ENCODE results near the gene UGT2B28.
"Not testable (repeated sequence)": the region's sequence is repeated elsewhere in the genome, so short reads cannot be mapped to it uniquely, and the experiment has no call there.

The UGT2B28 gene

GRCh38 chr4:69280081-69280480 lies at the start of gene UGT2B28:
UGT2B28 (plus strand) TSS chr4:69280475; CDS start chr4:69280501, 26 bp downstream.
- not testable (repeated sequence) for H3K27ac ChIP-seq (ENCODE audit: low read length); H3K36me3 ChIP-seq (ENCODE audit: control insufficient read depth in 2 of 2, insufficient read depth in 2 of 2, low read length in 2 of 2); H3K9ac ChIP-seq (ENCODE audit: low read length in 2 of 2); H3K27me3 ChIP-seq (ENCODE audit: control insufficient read depth in 1 of 2, insufficient read depth in 2 of 2, low read length in 2 of 2); H3K9me3 ChIP-seq (ENCODE audit: control insufficient read depth in 2 of 2, low read length in 2 of 2); H3K4me1 ChIP-seq (ENCODE audit: control insufficient read depth, insufficient read depth, low read length); H3K4me3 ChIP-seq (ENCODE audit: low read length in 2 of 2)

- Histone ChIP-seq H3K36me3 (ENCODE audit: control insufficient read depth in 2 of 2, insufficient read depth in 2 of 2, low read length in 2 of 2) (no peaks in the 10 kb centered on the region), H3K4me1 (ENCODE audit: control insufficient read depth, insufficient read depth, low read length) (no peaks in the 10 kb centered on the region), H3K9ac (ENCODE audit: low read length in 2 of 2) (no peak overlapping the region), H3K27ac (ENCODE audit: low read length) (no peak overlapping the region), H3K27me3 (ENCODE audit: control insufficient read depth in 1 of 2, insufficient read depth in 2 of 2, low read length in 2 of 2) (no peaks in the 10 kb centered on the region), H3K4me3 (ENCODE audit: low read length in 2 of 2) (no peak overlapping the region), H3K9me3 (ENCODE audit: control insufficient read depth in 2 of 2, low read length in 2 of 2) (no peaks in the 10 kb centered on the region)
Measured at GRCh38 chr4:69239092-69239491, 41.2 kb upstream of the UGT2B28 start.

- Histone ChIP-seq H3K4me1 (ENCODE audit: control insufficient read depth, insufficient read depth, low read length) (no peaks in the 10 kb centered on the region), H3K36me3 (ENCODE audit: control insufficient read depth in 2 of 2, insufficient read depth in 2 of 2, low read length in 2 of 2) (no peaks in the 10 kb centered on the region), H3K4me3 (ENCODE audit: low read length in 2 of 2) (no peak overlapping the region), H3K27ac (ENCODE audit: low read length) (no peak overlapping the region), H3K9ac (ENCODE audit: low read length in 2 of 2) (no peak overlapping the region), H3K27me3 (ENCODE audit: control insufficient read depth in 1 of 2, insufficient read depth in 2 of 2, low read length in 2 of 2) (no peaks in the 10 kb centered on the region), H3K9me3 (ENCODE audit: control insufficient read depth in 2 of 2, low read length in 2 of 2) (no peaks in the 10 kb centered on the region)
Measured at GRCh38 chr4:69239557-69240168, 40.6 kb upstream of the UGT2B28 start.

GRCh38 chr4:69240787-69241186 lies 39.5 kb upstream of the UGT2B28 start:
- H3K9ac ChIP-seq (ENCODE audit: low read length in 2 of 2); H3K27me3 ChIP-seq (ENCODE audit: control insufficient read depth in 1 of 2, insufficient read depth in 2 of 2, low read length in 2 of 2); H3K4me1 ChIP-seq (ENCODE audit: control insufficient read depth, insufficient read depth, low read length); H3K4me3 ChIP-seq (ENCODE audit: low read length in 2 of 2); H3K27ac ChIP-seq (ENCODE audit: low read length); H3K36me3 ChIP-seq (ENCODE audit: control insufficient read depth in 2 of 2, insufficient read depth in 2 of 2, low read length in 2 of 2); H3K9me3 ChIP-seq (ENCODE audit: control insufficient read depth in 2 of 2, low read length in 2 of 2): not testable (repeated sequence)

GRCh38 chr4:69241746-69242145 lies 38.5 kb upstream of the UGT2B28 start:
- H3K36me3 ChIP-seq (ENCODE audit: control insufficient read depth in 2 of 2, insufficient read depth in 2 of 2, low read length in 2 of 2); H3K9me3 ChIP-seq (ENCODE audit: control insufficient read depth in 2 of 2, low read length in 2 of 2); H3K9ac ChIP-seq (ENCODE audit: low read length in 2 of 2); H3K4me3 ChIP-seq (ENCODE audit: low read length in 2 of 2); H3K27ac ChIP-seq (ENCODE audit: low read length); H3K4me1 ChIP-seq (ENCODE audit: control insufficient read depth, insufficient read depth, low read length); H3K27me3 ChIP-seq (ENCODE audit: control insufficient read depth in 1 of 2, insufficient read depth in 2 of 2, low read length in 2 of 2): not testable (repeated sequence)

GRCh38 chr4:69242562-69243240 lies 37.6 kb upstream of the UGT2B28 start:
- not testable (repeated sequence) for H3K36me3 ChIP-seq (ENCODE audit: control insufficient read depth in 2 of 2, insufficient read depth in 2 of 2, low read length in 2 of 2); H3K9me3 ChIP-seq (ENCODE audit: control insufficient read depth in 2 of 2, low read length in 2 of 2); H3K4me3 ChIP-seq (ENCODE audit: low read length in 2 of 2); H3K27me3 ChIP-seq (ENCODE audit: control insufficient read depth in 1 of 2, insufficient read depth in 2 of 2, low read length in 2 of 2); H3K9ac ChIP-seq (ENCODE audit: low read length in 2 of 2); H3K27ac ChIP-seq (ENCODE audit: low read length); H3K4me1 ChIP-seq (ENCODE audit: control insufficient read depth, insufficient read depth, low read length)

GRCh38 chr4:69250884-69251283 lies 29.4 kb upstream of the UGT2B28 start:
- H3K4me1 ChIP-seq (ENCODE audit: control insufficient read depth, insufficient read depth, low read length); H3K27me3 ChIP-seq (ENCODE audit: control insufficient read depth in 1 of 2, insufficient read depth in 2 of 2, low read length in 2 of 2); H3K9me3 ChIP-seq (ENCODE audit: control insufficient read depth in 2 of 2, low read length in 2 of 2); H3K9ac ChIP-seq (ENCODE audit: low read length in 2 of 2); H3K27ac ChIP-seq (ENCODE audit: low read length); H3K36me3 ChIP-seq (ENCODE audit: control insufficient read depth in 2 of 2, insufficient read depth in 2 of 2, low read length in 2 of 2); H3K4me3 ChIP-seq (ENCODE audit: low read length in 2 of 2): not testable (repeated sequence)

GRCh38 chr4:69253147-69253772 lies 27.0 kb upstream of the UGT2B28 start:
- not testable (repeated sequence) for H3K36me3 ChIP-seq (ENCODE audit: control insufficient read depth in 2 of 2, insufficient read depth in 2 of 2, low read length in 2 of 2); H3K9me3 ChIP-seq (ENCODE audit: control insufficient read depth in 2 of 2, low read length in 2 of 2); H3K4me1 ChIP-seq (ENCODE audit: control insufficient read depth, insufficient read depth, low read length); H3K9ac ChIP-seq (ENCODE audit: low read length in 2 of 2); H3K4me3 ChIP-seq (ENCODE audit: low read length in 2 of 2); H3K27ac ChIP-seq (ENCODE audit: low read length); H3K27me3 ChIP-seq (ENCODE audit: control insufficient read depth in 1 of 2, insufficient read depth in 2 of 2, low read length in 2 of 2)

- H3K9ac ChIP-seq (ENCODE audit: low read length in 2 of 2); H3K9me3 ChIP-seq (ENCODE audit: control insufficient read depth in 2 of 2, low read length in 2 of 2); H3K36me3 ChIP-seq (ENCODE audit: control insufficient read depth in 2 of 2, insufficient read depth in 2 of 2, low read length in 2 of 2); H3K27me3 ChIP-seq (ENCODE audit: control insufficient read depth in 1 of 2, insufficient read depth in 2 of 2, low read length in 2 of 2); H3K4me3 ChIP-seq (ENCODE audit: low read length in 2 of 2); H3K4me1 ChIP-seq (ENCODE audit: control insufficient read depth, insufficient read depth, low read length); H3K27ac ChIP-seq (ENCODE audit: low read length): not testable (repeated sequence)
Measured at GRCh38 chr4:69268612-69269011, 11.7 kb upstream of the UGT2B28 start.

- not testable (repeated sequence) for H3K9ac ChIP-seq (ENCODE audit: low read length in 2 of 2); H3K27ac ChIP-seq (ENCODE audit: low read length); H3K9me3 ChIP-seq (ENCODE audit: control insufficient read depth in 2 of 2, low read length in 2 of 2); H3K4me1 ChIP-seq (ENCODE audit: control insufficient read depth, insufficient read depth, low read length); H3K27me3 ChIP-seq (ENCODE audit: control insufficient read depth in 1 of 2, insufficient read depth in 2 of 2, low read length in 2 of 2); H3K36me3 ChIP-seq (ENCODE audit: control insufficient read depth in 2 of 2, insufficient read depth in 2 of 2, low read length in 2 of 2); H3K4me3 ChIP-seq (ENCODE audit: low read length in 2 of 2)
Measured at GRCh38 chr4:69296356-69296755, 16.1 kb downstream of the UGT2B28 start.

GRCh38 chr4:69308426-69309033 lies 28.3 kb downstream of the UGT2B28 start:
- H3K9ac ChIP-seq (ENCODE audit: low read length in 2 of 2); H3K27me3 ChIP-seq (ENCODE audit: control insufficient read depth in 1 of 2, insufficient read depth in 2 of 2, low read length in 2 of 2); H3K4me3 ChIP-seq (ENCODE audit: low read length in 2 of 2); H3K36me3 ChIP-seq (ENCODE audit: control insufficient read depth in 2 of 2, insufficient read depth in 2 of 2, low read length in 2 of 2); H3K9me3 ChIP-seq (ENCODE audit: control insufficient read depth in 2 of 2, low read length in 2 of 2); H3K27ac ChIP-seq (ENCODE audit: low read length); H3K4me1 ChIP-seq (ENCODE audit: control insufficient read depth, insufficient read depth, low read length): not testable (repeated sequence)
